HG03378 (cell line): ENCODE data around the gene TP53I11.

Source experiments
- ATAC-seq: cut with Tn5 transposase; IDR thresholded peaks from one replicate; pipeline ENCODE4 v1.9.1; 2021; ENCODE audit warnings: mild to moderate bottlenecking, moderate library complexity; ENCODE audit not compliant: unreplicated experiment

Gene TP53I11

GRCh38 chr11:44889266-44889665, 61.4 kb downstream of the TP53I11 start:
- ATAC-seq, result no peak

- ATAC-seq, result no peak
These were observed 63.0 kb downstream of the TP53I11 start for GRCh38 chr11:44887636-44888035.

GRCh38 chr11:44886790-44887140, 63.9 kb downstream of the TP53I11 start:
- no peak for ATAC-seq

- ATAC-seq, result no peak
These were observed 64.5 kb downstream of the TP53I11 start for GRCh38 chr11:44885919-44886789.

DNA sequence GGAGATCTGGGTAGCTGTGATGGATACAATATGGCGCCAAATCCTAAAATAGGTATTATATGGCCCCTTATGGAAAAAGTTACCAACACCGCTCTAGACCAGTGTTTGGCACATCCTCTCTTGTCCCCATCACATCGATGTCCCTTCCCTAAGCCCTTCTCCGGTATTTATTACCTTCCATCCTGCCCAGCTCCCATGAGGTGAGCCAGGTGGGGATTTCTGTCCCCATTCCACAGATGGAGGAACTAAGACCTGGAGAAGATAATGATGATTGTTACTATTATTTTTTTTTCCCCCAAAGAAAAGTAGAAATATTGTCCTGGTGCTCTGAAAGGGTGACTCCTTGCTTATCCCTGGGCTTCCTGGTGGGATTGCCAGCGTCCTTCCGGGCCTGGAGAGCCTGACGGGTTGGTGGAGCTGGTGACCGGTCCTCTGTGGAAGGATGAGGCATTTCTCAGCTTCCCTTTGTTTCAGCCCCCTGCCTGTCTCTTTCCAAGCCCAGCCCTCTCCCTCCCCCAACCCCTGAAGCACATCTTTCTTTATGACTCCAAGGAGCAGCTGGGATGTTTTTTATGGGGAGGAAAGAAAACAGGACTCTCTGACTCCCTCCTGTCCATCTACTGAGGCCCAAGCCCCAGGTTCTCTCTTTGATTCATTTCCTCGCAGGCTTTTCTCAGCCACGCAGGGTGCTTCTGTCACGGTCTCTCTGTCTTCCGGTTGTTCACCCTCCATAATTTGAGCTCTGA, 65.4 kb downstream of the TP53I11 start:
- no peak for ATAC-seq

DNA sequence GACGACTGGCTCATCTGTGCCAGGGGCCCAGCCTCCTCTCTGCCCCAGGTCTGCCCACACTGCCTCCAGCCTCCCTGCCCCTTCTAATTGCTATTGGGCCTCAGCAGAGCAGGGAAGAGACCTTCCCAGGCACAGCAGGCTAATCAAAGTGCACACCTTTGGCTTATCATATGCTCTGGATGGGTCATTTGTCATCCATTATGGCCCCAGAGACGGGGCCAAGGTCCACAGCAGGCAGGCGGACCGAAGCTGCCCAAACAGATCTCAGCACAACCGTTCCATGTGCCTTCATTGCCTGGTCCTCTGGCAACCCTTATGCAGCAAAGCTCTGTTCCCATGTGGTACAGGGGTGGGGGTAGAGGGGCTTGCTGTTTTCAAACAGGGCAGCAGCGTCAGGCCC, 66.6 kb downstream of the TP53I11 start:
- no peak for ATAC-seq

- no peak for ATAC-seq
These were observed 67.4 kb downstream of the TP53I11 start for GRCh38 chr11:44883277-44883676.
